NCI-H2227 (cell line): Measurements from ENCODE around the gene ACOT7.
"Not testable (repeated sequence)": the region's sequence is repeated elsewhere in the genome, so short reads cannot be mapped to it uniquely, and the experiment has no call there.

Experiments
- DNase-seq: peaks from one replicate; lab custom pipeline; 2025; ENCODE audit not compliant: unreplicated experiment; lab: John Stamatoyannopoulos, UW

ACOT7 gene

GRCh38 chr1:6241887-6242740 is 151.5 kb downstream of the ACOT7 start:
- DNase-seq = peak; percentile 61

GRCh38 chr1:6241107-6241886 is 152.3 kb downstream of the ACOT7 start:
- DNase-seq = no peak

GRCh38 chr1:6239950-6240768 is 153.4 kb downstream of the ACOT7 start:
- peak; percentile 58 for DNase-seq

GRCh38 chr1:6239213-6239752 is 154.3 kb downstream of the ACOT7 start:
- DNase-seq = no peak

- no peak for DNase-seq
Observed at GRCh38 chr1:6237093-6237492, 156.5 kb downstream of the ACOT7 start.

GRCh38 chr1:6235296-6235677 is 158.3 kb downstream of the ACOT7 start:
- DNase-seq = no peak

GRCh38 chr1:6234502-6235295 is 158.9 kb downstream of the ACOT7 start:
- DNase-seq = no peak

- no peak for DNase-seq
Observed at GRCh38 chr1:6233376-6233775, 160.2 kb downstream of the ACOT7 start.

GRCh38 chr1:6225651-6226050 is 167.9 kb downstream of the ACOT7 start:
- no peak for DNase-seq

- no peak for DNase-seq
Observed at GRCh38 chr1:6224718-6225117, 168.8 kb downstream of the ACOT7 start.

GRCh38 chr1:6223617-6224016 is 169.9 kb downstream of the ACOT7 start:
- no peak for DNase-seq

- DNase-seq = no peak
Observed at GRCh38 chr1:6222636-6223035, 170.9 kb downstream of the ACOT7 start.

GRCh38 chr1:6221210-6221784 is 172.3 kb downstream of the ACOT7 start:
- DNase-seq = no peak

GRCh38 chr1:6220236-6220635 is 173.3 kb downstream of the ACOT7 start:
- no peak for DNase-seq

GRCh38 chr1:6219641-6220040 is 173.9 kb downstream of the ACOT7 start:
- not testable (repeated sequence) for DNase-seq

GRCh38 chr1:6218375-6219164 is 175.0 kb downstream of the ACOT7 start:
- DNase-seq = no peak
